ENCODE results near the gene ANO6. TPM values are rescaled to one million over a fixed set of nuclear protein-coding genes. Genes with fewer than 3 reads are reported as not detected.

ANO6 gene
- polyA plus RNA-seq, 1 donor from 2014 or later: 9.0 TPM

DNA sequence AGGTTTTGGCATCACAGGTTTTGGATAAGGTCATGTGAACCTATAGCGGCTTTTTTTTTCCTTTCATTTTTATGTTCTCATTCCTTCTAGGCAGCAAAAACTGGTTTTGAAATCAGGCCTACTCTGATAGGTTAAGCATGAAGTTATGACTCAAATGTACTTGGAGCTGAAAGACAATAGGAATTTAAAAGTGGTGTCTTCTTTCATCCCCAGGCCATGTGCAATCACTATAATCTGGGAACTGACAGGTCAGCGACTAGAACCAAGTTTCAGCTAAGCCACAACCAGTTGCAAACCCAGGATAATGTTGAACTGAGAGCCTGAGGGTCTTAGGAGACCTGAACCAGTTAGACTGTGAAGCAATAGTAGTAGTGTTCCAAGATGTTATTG lies 74.3 kb downstream of the ANO6 start:
- no peaks in the 10 kb centered on the region for H3K9me3 ChIP-seq (ENCODE audit: low read length)
- no peak for TF ChIP-seq TAF1 (IDR thresholded peaks at IDR 0.05; ENCODE audit: low read depth)
- no peak for TF ChIP-seq MXI1 (conservative IDR thresholded peaks at IDR 0.05; ENCODE audit: poor library complexity, severe bottlenecking)
- TF ChIP-seq, protein P1, sequence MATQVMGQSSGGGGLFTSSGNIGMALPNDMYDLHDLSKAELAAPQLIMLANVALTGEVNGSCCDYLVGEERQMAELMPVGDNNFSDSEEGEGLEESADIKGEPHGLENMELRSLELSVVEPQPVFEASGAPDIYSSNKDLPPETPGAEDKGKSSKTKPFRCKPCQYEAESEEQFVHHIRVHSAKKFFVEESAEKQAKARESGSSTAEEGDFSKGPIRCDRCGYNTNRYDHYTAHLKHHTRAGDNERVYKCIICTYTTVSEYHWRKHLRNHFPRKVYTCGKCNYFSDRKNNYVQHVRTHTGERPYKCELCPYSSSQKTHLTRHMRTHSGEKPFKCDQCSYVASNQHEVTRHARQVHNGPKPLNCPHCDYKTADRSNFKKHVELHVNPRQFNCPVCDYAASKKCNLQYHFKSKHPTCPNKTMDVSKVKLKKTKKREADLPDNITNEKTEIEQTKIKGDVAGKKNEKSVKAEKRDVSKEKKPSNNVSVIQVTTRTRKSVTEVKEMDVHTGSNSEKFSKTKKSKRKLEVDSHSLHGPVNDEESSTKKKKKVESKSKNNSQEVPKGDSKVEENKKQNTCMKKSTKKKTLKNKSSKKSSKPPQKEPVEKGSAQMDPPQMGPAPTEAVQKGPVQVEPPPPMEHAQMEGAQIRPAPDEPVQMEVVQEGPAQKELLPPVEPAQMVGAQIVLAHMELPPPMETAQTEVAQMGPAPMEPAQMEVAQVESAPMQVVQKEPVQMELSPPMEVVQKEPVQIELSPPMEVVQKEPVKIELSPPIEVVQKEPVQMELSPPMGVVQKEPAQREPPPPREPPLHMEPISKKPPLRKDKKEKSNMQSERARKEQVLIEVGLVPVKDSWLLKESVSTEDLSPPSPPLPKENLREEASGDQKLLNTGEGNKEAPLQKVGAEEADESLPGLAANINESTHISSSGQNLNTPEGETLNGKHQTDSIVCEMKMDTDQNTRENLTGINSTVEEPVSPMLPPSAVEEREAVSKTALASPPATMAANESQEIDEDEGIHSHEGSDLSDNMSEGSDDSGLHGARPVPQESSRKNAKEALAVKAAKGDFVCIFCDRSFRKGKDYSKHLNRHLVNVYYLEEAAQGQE (IDR thresholded peaks at IDR 0.05; ENCODE audit: borderline replicate concordance): no peak
- no peak for TF ChIP-seq EP300 (conservative IDR thresholded peaks at IDR 0.05; ENCODE audit: poor library complexity, severe bottlenecking)
- no peak for TF ChIP-seq POLR2AphosphoS5 (IDR thresholded peaks at IDR 0.05)
- no peak for TF ChIP-seq SMC3 (conservative IDR thresholded peaks at IDR 0.05; ENCODE audit: poor library complexity)
- no peak for TF ChIP-seq EZH2 (IDR thresholded peaks at IDR 0.05; ENCODE audit: borderline replicate concordance, insufficient read depth, low read length, poor library complexity, severe bottlenecking)
- TF ChIP-seq, protein P2, sequence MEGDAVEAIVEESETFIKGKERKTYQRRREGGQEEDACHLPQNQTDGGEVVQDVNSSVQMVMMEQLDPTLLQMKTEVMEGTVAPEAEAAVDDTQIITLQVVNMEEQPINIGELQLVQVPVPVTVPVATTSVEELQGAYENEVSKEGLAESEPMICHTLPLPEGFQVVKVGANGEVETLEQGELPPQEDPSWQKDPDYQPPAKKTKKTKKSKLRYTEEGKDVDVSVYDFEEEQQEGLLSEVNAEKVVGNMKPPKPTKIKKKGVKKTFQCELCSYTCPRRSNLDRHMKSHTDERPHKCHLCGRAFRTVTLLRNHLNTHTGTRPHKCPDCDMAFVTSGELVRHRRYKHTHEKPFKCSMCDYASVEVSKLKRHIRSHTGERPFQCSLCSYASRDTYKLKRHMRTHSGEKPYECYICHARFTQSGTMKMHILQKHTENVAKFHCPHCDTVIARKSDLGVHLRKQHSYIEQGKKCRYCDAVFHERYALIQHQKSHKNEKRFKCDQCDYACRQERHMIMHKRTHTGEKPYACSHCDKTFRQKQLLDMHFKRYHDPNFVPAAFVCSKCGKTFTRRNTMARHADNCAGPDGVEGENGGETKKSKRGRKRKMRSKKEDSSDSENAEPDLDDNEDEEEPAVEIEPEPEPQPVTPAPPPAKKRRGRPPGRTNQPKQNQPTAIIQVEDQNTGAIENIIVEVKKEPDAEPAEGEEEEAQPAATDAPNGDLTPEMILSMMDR (IDR thresholded peaks at IDR 0.05; ENCODE audit: poor library complexity, severe bottlenecking): no peak
- TF ChIP-seq RAD21 (conservative IDR thresholded peaks at IDR 0.05): no peak
- no peaks in the 10 kb centered on the region for H3F3A ChIP-seq (ENCODE audit: insufficient read depth, low read length, poor library complexity, severe bottlenecking)
- no peak overlapping the region for H2AFZ ChIP-seq (ENCODE audit: low read depth, low read length)
- no peaks in the 10 kb centered on the region for H3K9me2 ChIP-seq (ENCODE audit: insufficient read depth, low read length)
- no peak overlapping the region for H3K4me3 ChIP-seq (ENCODE audit: low read length)
- H3K79me2 ChIP-seq (replicated peaks; ENCODE audit: insufficient read depth, low read length): no peaks in the 10 kb centered on the region
- no peaks in the 10 kb centered on the region for H3K27me3 ChIP-seq (ENCODE audit: insufficient read depth, low read depth, low read length)
- H3K36me3 ChIP-seq (ENCODE audit: insufficient read depth, low read length): no peaks in the 10 kb centered on the region
- no peak overlapping the region for H3K9ac ChIP-seq (ENCODE audit: low read length)
- H3K27ac ChIP-seq (ENCODE audit: low read length): no peak overlapping the region
- H4K20me1 ChIP-seq (ENCODE audit: insufficient read depth): no peaks in the 10 kb centered on the region
- H3K4me2 ChIP-seq (ENCODE audit: low read length): no peak overlapping the region

DNA sequence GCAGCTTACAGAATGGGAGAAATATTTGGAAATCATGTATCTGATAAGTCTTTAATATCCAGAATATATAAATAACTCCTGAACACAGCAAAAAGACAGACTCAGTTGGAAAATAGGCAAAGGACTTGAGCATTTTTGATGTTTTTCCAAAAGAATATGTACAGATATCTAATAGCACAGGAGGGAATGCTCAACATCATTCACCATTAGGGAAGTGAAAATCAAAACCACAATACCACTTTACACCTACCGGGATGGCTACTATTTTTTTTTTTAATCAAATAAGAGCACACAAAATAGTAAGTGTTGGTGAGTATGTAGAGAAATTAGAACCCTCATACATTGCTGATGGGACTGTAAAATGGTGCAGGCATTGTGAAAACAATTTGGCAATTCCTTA lies 75.6 kb downstream of the ANO6 start:
- Histone ChIP-seq H3K9me2 (ENCODE audit: insufficient read depth, low read length) (no peaks in the 10 kb centered on the region), H3K27ac (ENCODE audit: low read length) (no peak overlapping the region), H3K36me3 (ENCODE audit: insufficient read depth, low read length) (no peaks in the 10 kb centered on the region), H3K9me3 (ENCODE audit: low read length) (no peaks in the 10 kb centered on the region), H3K79me2 (replicated peaks; ENCODE audit: insufficient read depth, low read length) (no peaks in the 10 kb centered on the region), H3K27me3 (ENCODE audit: insufficient read depth, low read depth, low read length) (no peaks in the 10 kb centered on the region), H3K9ac (ENCODE audit: low read length) (no peak overlapping the region), H3F3A (ENCODE audit: insufficient read depth, low read length, poor library complexity, severe bottlenecking) (no peaks in the 10 kb centered on the region), H2AFZ (ENCODE audit: low read depth, low read length) (no peak overlapping the region), H3K4me3 (ENCODE audit: low read length) (no peak overlapping the region), H4K20me1 (ENCODE audit: insufficient read depth) (no peaks in the 10 kb centered on the region), H3K4me2 (ENCODE audit: low read length) (no peak overlapping the region)
- TF ChIP-seq POLR2AphosphoS5 (IDR thresholded peaks at IDR 0.05): no peak
- TF ChIP-seq, protein P2 (IDR thresholded peaks at IDR 0.05; ENCODE audit: poor library complexity, severe bottlenecking): no peak
- no peak for TF ChIP-seq SMC3 (conservative IDR thresholded peaks at IDR 0.05; ENCODE audit: poor library complexity)
- TF ChIP-seq EP300 (conservative IDR thresholded peaks at IDR 0.05; ENCODE audit: poor library complexity, severe bottlenecking): no peak
- no peak for TF ChIP-seq MXI1 (conservative IDR thresholded peaks at IDR 0.05; ENCODE audit: poor library complexity, severe bottlenecking)
- TF ChIP-seq RAD21 (conservative IDR thresholded peaks at IDR 0.05): no peak
- TF ChIP-seq, protein P1 (IDR thresholded peaks at IDR 0.05; ENCODE audit: borderline replicate concordance): no peak
- no peak for TF ChIP-seq EZH2 (IDR thresholded peaks at IDR 0.05; ENCODE audit: borderline replicate concordance, insufficient read depth, low read length, poor library complexity, severe bottlenecking)
- no peak for TF ChIP-seq TAF1 (IDR thresholded peaks at IDR 0.05; ENCODE audit: low read depth)
